CD14-positive monocyte (primary cell): ENCODE results near the gene PPM1B. TPM values are rescaled to one million over a fixed set of nuclear protein-coding genes. Genes with fewer than 3 reads are reported as not detected.

Experiments used
- DNase-seq, 3 donors: peaks; one replicate each; pipeline ENCODE4 v3.0.0-alpha.2; 2011 to 2022
- H2AFZ ChIP-seq: 2 replicates; pipeline ENCODE4 v1.6.0; 2012; ENCODE audit warnings: mild to moderate bottlenecking, low read depth, low read length, inconsistent platforms; ENCODE audit not compliant: insufficient read depth, poor library complexity, severe bottlenecking
- H3K27ac ChIP-seq, 2 donors: 1 replicate in 1 of 2; 2 replicates in 1 of 2; pipeline ENCODE4 v1.5.1; 2012 to 2013; ENCODE audit warnings: low read length in 2 of 2, control low read depth in 1 of 2, inconsistent platforms in 1 of 2, low read depth in 1 of 2, mild to moderate bottlenecking in 1 of 2
- H3K27me3 ChIP-seq, 2 donors: one replicate each; pipeline versions ENCODE4 v1.6.0 to v1.6.1; 2011 to 2013; ENCODE audit warnings: low read length in 2 of 2; ENCODE audit not compliant: control insufficient read depth in 2 of 2, insufficient read depth in 2 of 2
- H3K36me3 ChIP-seq, 2 donors: replicated peaks in 1 of 2; 1 replicate in 1 of 2; 2 replicates in 1 of 2; pipeline versions ENCODE4 v1.5.1 to v1.6.1; 2012 to 2013; ENCODE audit warnings: low read length in 2 of 2, control low read depth in 1 of 2, inconsistent platforms in 1 of 2, mild to moderate bottlenecking in 1 of 2; ENCODE audit not compliant: insufficient read depth in 2 of 2, control insufficient read depth in 1 of 2
- H3K4me1 ChIP-seq, 2 donors: 1 replicate in 1 of 2; 2 replicates in 1 of 2; pipeline versions ENCODE4 v1.5.1 to v1.6.1; 2012 to 2013; ENCODE audit warnings: low read length in 2 of 2, control low read depth in 1 of 2, inconsistent platforms in 1 of 2, mild to moderate bottlenecking in 1 of 2, moderate library complexity in 1 of 2; ENCODE audit not compliant: insufficient read depth in 2 of 2, control insufficient read depth in 1 of 2
- H3K4me2 ChIP-seq: replicated peaks from 2 replicates; pipeline ENCODE3; 2012; ENCODE audit warnings: low read length, moderate library complexity, mild to moderate bottlenecking; ENCODE audit not compliant: poor library complexity, severe bottlenecking; ENCODE audit errors: extremely low read depth
- H3K4me3 ChIP-seq, 3 experiments: fragments of 200-600 bp in 1 of 3; sonication (generic) in 1 of 3; replicated peaks in 1 of 3; 1 replicate in 2 of 3; 2 replicates in 1 of 3; pipeline ENCODE4 v1.5.1; 2011 to 2013; ENCODE audit warnings: low read length in 3 of 3, mild to moderate bottlenecking in 3 of 3, control low read depth in 2 of 3, low read depth in 2 of 3, inconsistent platforms in 1 of 3, moderate library complexity in 1 of 3
- H3K79me2 ChIP-seq: 2 replicates; pipeline ENCODE4 v1.6.0; 2012; ENCODE audit warnings: mild to moderate bottlenecking, control low read depth, inconsistent platforms, low read length, moderate library complexity; ENCODE audit not compliant: insufficient read depth
- H3K9ac ChIP-seq: 2 replicates; pipeline ENCODE4 v1.6.0; 2017; ENCODE audit warnings: low read length, mild to moderate bottlenecking; ENCODE audit not compliant: insufficient read depth, poor library complexity, severe bottlenecking
- H3K9me3 ChIP-seq, 2 donors: replicated peaks in 1 of 2; 1 replicate in 1 of 2; 2 replicates in 1 of 2; pipeline versions ENCODE4 v1.5.1 to v1.6.1; 2012 to 2013; ENCODE audit warnings: low read length in 2 of 2, control low read depth in 1 of 2; ENCODE audit not compliant: control insufficient read depth in 1 of 2, insufficient read depth in 1 of 2
- H4K20me1 ChIP-seq: 2 replicates; pipeline ENCODE4 v1.6.0; 2012; ENCODE audit warnings: mild to moderate bottlenecking, low read length, control low read depth, moderate library complexity; ENCODE audit not compliant: insufficient read depth
- H3K27ac Mint-ChIP-seq, 7 donors: one replicate each; pipeline ENCODE4 v1.8.0; 2020; ENCODE audit warnings: mild to moderate bottlenecking in 7 of 7, mixed read lengths in 7 of 7, moderate library complexity in 6 of 7, inconsistent platforms in 2 of 7
- H3K27me3 Mint-ChIP-seq, 3 donors: one replicate each; pipeline ENCODE4 v1.8.0; 2021 to 2022; ENCODE audit warnings: low read depth in 3 of 3, mild to moderate bottlenecking in 3 of 3, mixed read lengths in 3 of 3, moderate library complexity in 3 of 3, inconsistent platforms in 1 of 3
- H3K36me3 Mint-ChIP-seq, 2 donors: one replicate each; pipeline ENCODE4 v1.8.0; 2020; ENCODE audit warnings: mixed read lengths in 2 of 2, inconsistent platforms in 1 of 2, mild to moderate bottlenecking in 1 of 2
- H3K4me1 Mint-ChIP-seq: one replicate; pipeline ENCODE4 v1.8.0; 2020; ENCODE audit warnings: mild to moderate bottlenecking, mixed read lengths
- H3K4me3 Mint-ChIP-seq, 2 donors: one replicate each; pipeline ENCODE4 v1.8.0; 2020; ENCODE audit warnings: mild to moderate bottlenecking in 2 of 2, mixed read lengths in 2 of 2, moderate library complexity in 1 of 2
- H3K9me3 Mint-ChIP-seq, 7 donors: one replicate each; pipeline ENCODE4 v1.8.0; 2020 to 2022; ENCODE audit warnings: mixed read lengths in 7 of 7, mild to moderate bottlenecking in 6 of 7, moderate library complexity in 6 of 7, inconsistent platforms in 2 of 7
- WGBS: methylation state at CpG from one replicate; pipeline ENCODE4 v1.1.5; 2013; ENCODE audit warnings: missing lambda C conversion rate; ENCODE audit not compliant: insufficient coverage; 5-methylcytosine and 5-hydroxymethylcytosine counted together
- intact Hi-C, 2 donors: fragments of 100-400 bp; cut with micrococcal nuclease; formaldehyde crosslinking; loops; one replicate each; pipeline versions ENCODE4 v1.15.0 to v1.15.1; 2023
- polyA plus RNA-seq, 3 donors: library from polyadenylated mRNA; depleted of rRNA in 1 of 3; unstranded in 2 of 3; stranded (reverse) in 1 of 3; fragments of 300-500 nt in 2 of 3; fragments of >200 nt in 1 of 3; fragmentation: Illumina TruSeq in 2 of 3; gene quantifications; 1 replicate in 2 of 3; 2 replicates in 1 of 3; pipeline ENCODE4 v1.2.3, GENCODE V29; 2012 to 2021
- TF ChIP-seq, protein P1 (sequence below): fragments of 200-600 bp; IDR thresholded peaks from one replicate; pipeline ENCODE4 v1.8.0; 2022; ENCODE audit warnings: antibody characterized with exemption, mild to moderate bottlenecking

The PPM1B gene
- polyA plus RNA-seq, 3 donors: 17.7 to 34.6 (median 24.9) TPM

DNA sequence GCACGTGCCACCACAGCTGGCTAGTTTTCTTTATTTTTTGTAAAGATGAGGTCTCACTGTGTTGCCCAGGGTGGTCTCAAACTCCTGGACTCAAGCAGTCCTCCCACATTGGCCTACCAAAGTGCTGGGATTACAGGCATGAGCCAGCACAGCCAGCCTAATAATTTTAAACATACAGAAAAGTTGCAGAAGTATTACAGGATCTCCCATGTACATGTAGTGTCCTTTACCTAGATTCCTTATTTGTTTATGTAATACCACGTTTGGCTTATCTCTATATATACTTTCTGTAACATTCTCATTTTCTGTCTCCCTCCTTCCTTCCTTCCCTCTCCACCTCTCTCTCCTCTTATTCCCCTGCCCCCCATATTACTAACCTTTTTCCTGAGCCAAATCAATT is 41.7 kb downstream of the PPM1B start:
- Mint-ChIP-seq H3K27me3 (no peaks in the 10 kb centered on the region), H3K36me3 (peaks cover 44 to 63% of the 10 kb centered on the region in 2 donors), H3K9me3 (no peaks in the 10 kb centered on the region), H3K4me3 (no peak overlapping the region), H3K4me1 (no peaks in the 10 kb centered on the region), H3K27ac (no peak overlapping the region)
- Histone ChIP-seq H3K36me3 (peaks cover 37 to 81% of the 10 kb centered on the region in 2 donors), H3K27me3 (no peaks in the 10 kb centered on the region), H3K4me1 (no peaks in the 10 kb centered on the region), H3K79me2 (peaks cover 96% of the 10 kb centered on the region), H2AFZ (no peak overlapping the region), H4K20me1 (peaks cover 90% of the 10 kb centered on the region), H3K9me3 (no peaks in the 10 kb centered on the region), H3K9ac (no peak overlapping the region), H3K27ac (no peak overlapping the region), H3K4me3 (no peak overlapping the region), H3K4me2 (no peak overlapping the region)
- TF ChIP-seq, protein P1, sequence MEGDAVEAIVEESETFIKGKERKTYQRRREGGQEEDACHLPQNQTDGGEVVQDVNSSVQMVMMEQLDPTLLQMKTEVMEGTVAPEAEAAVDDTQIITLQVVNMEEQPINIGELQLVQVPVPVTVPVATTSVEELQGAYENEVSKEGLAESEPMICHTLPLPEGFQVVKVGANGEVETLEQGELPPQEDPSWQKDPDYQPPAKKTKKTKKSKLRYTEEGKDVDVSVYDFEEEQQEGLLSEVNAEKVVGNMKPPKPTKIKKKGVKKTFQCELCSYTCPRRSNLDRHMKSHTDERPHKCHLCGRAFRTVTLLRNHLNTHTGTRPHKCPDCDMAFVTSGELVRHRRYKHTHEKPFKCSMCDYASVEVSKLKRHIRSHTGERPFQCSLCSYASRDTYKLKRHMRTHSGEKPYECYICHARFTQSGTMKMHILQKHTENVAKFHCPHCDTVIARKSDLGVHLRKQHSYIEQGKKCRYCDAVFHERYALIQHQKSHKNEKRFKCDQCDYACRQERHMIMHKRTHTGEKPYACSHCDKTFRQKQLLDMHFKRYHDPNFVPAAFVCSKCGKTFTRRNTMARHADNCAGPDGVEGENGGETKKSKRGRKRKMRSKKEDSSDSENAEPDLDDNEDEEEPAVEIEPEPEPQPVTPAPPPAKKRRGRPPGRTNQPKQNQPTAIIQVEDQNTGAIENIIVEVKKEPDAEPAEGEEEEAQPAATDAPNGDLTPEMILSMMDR: no peak
- no peak for DNase-seq
- intact Hi-C loops: no loop called here
- no CpG with 5 or more reads among the region's 2 CpGs for WGBS

DNA sequence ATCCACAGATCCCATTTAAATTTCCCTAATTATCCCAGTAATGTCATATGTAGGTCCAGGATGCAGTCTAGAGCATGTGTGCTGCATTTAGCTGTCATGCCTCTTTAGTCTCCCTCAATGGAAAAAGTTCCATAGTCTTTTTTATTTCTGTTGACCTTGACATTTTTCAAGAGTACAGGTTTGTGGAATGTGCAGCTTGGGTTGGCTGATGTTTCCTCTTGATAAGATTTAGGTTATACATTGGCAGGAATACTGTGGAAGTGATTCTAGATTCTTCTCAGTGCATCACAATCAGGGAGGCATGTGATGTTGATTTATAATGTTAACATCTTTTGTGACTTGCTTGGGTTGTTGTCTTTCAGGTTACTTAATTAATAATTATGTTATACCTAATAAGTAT is 42.5 kb downstream of the PPM1B start:
- no peaks in the 10 kb centered on the region for H3K27me3 ChIP-seq
- intact Hi-C loops: no loop called here
- H3K36me3 Mint-ChIP-seq: peaks cover 49 to 65% of the 10 kb centered on the region in 2 donors
- peaks cover 43 to 83% of the 10 kb centered on the region in 2 donors for H3K36me3 ChIP-seq
- H3K27me3 Mint-ChIP-seq: no peaks in the 10 kb centered on the region
- no peak overlapping the region for H2AFZ ChIP-seq
- H3K27ac ChIP-seq: no peak overlapping the region
- TF ChIP-seq, protein P1: no peak
- H3K79me2 ChIP-seq: peaks cover 91% of the 10 kb centered on the region
- H3K9me3 ChIP-seq: no peaks in the 10 kb centered on the region
- H3K4me1 Mint-ChIP-seq: no peaks in the 10 kb centered on the region
- no peaks in the 10 kb centered on the region for H3K9me3 Mint-ChIP-seq
- H3K4me3 ChIP-seq: no peak overlapping the region
- no peak overlapping the region for H3K4me2 ChIP-seq
- no peak overlapping the region for H3K4me3 Mint-ChIP-seq
- no peak overlapping the region for H3K27ac Mint-ChIP-seq
- DNase-seq: no peak
- peaks cover 84% of the 10 kb centered on the region for H4K20me1 ChIP-seq
- H3K4me1 ChIP-seq: no peaks in the 10 kb centered on the region
- no peak overlapping the region for H3K9ac ChIP-seq
